Measurements from ENCODE around the gene USP17L25. TPM values are rescaled to one million over a fixed set of nuclear protein-coding genes. Genes with fewer than 3 reads are reported as not detected.
"Not testable (repeated sequence)": the region's sequence is repeated elsewhere in the genome, so short reads cannot be mapped to it uniquely, and the experiment has no call there.

Gene USP17L25
- total RNA-seq = not detected
- long read RNA-seq, donor 1 = 0 reads
- long read RNA-seq, donor 2 = 0 reads

GRCh38 chr4:9329611-9330010 is at the start of gene USP17L25:
USP17L25 (plus strand) TSS chr4:9329911; CDS start chr4:9329911, 0 bp downstream.
- intact Hi-C loops (cut with DNase I); DNase-seq (ENCODE audit: low spot score): not testable (repeated sequence)

GRCh38 chr4:9324191-9324590 is 5.5 kb upstream of the USP17L25 start:
- intact Hi-C loops (cut with DNase I); DNase-seq (ENCODE audit: low spot score): not testable (repeated sequence)

GRCh38 chr4:9324865-9325264 is 4.8 kb upstream of the USP17L25 start, which contains the start of gene USP17L24:
USP17L24 (plus strand) TSS chr4:9325165; CDS start chr4:9325165, 0 bp downstream.
- DNase-seq (ENCODE audit: low spot score); intact Hi-C loops (cut with DNase I): not testable (repeated sequence)

GRCh38 chr4:9334358-9334757 is 4.6 kb downstream of the USP17L25 start, which contains the start of gene USP17L26:
USP17L26 (plus strand) TSS chr4:9334658; CDS start chr4:9334658, 0 bp downstream.
- DNase-seq (ENCODE audit: low spot score); intact Hi-C loops (cut with DNase I): not testable (repeated sequence)

GRCh38 chr4:9339103-9339502 is 9.4 kb downstream of the USP17L25 start, which contains the start of gene USP17L5:
USP17L5 (plus strand) TSS chr4:9339403; CDS start chr4:9339403, 0 bp downstream.
- DNase-seq (ENCODE audit: low spot score); intact Hi-C loops (cut with DNase I): not testable (repeated sequence)

GRCh38 chr4:9343848-9344247 is 14.1 kb downstream of the USP17L25 start, which contains the start of gene USP17L27:
USP17L27 (plus strand) TSS chr4:9344148; CDS start chr4:9344148, 0 bp downstream.
- DNase-seq (ENCODE audit: low spot score); intact Hi-C loops (cut with DNase I): not testable (repeated sequence)

- intact Hi-C loops (cut with DNase I); DNase-seq (ENCODE audit: low spot score): not testable (repeated sequence)
Measured at GRCh38 chr4:9348593-9348992, 18.9 kb downstream of the USP17L25 start, which contains the start of gene USP17L28. USP17L28 (plus strand) TSS chr4:9348893; CDS start chr4:9348893, 0 bp downstream.

GRCh38 chr4:9350866-9351265 is 21.2 kb downstream of the USP17L25 start:
- intact Hi-C loops (cut with DNase I); DNase-seq (ENCODE audit: low spot score): not testable (repeated sequence)

GRCh38 chr4:9353338-9353737 is 23.6 kb downstream of the USP17L25 start, which contains the start of gene USP17L29:
USP17L29 (plus strand) TSS chr4:9353638; CDS start chr4:9353638, 0 bp downstream.
- intact Hi-C loops (cut with DNase I); DNase-seq (ENCODE audit: low spot score): not testable (repeated sequence)

GRCh38 chr4:9362829-9363228 is 33.1 kb downstream of the USP17L25 start, which contains the start of gene USP17L30:
USP17L30 (plus strand) TSS chr4:9363129; CDS start chr4:9363129, 0 bp downstream.
- DNase-seq (ENCODE audit: low spot score); intact Hi-C loops (cut with DNase I): not testable (repeated sequence)

GRCh38 chr4:9379881-9380280 is 50.2 kb downstream of the USP17L25 start:
- DNase-seq (ENCODE audit: low spot score); intact Hi-C loops (cut with DNase I): not testable (repeated sequence)

Other genes starting within 250 kb of the USP17L25 start
- not detected for gene FAM90A26, start 159.5 kb upstream of the USP17L25 start, total RNA-seq
- gene USP17L10, start 119.3 kb upstream of the USP17L25 start, total RNA-seq = not detected
- not detected for gene USP17L11, start 114.5 kb upstream of the USP17L25 start, total RNA-seq
- gene USP17L12, start 109.8 kb upstream of the USP17L25 start, total RNA-seq = not detected
- gene USP17L13, start 105.0 kb upstream of the USP17L25 start, total RNA-seq = not detected
- gene USP17L15, start 95.5 kb upstream of the USP17L25 start, total RNA-seq = under 1 TPM in 1 of 2 donors, not detected in 1; 0.14 TPM
- gene USP17L17, start 86.0 kb upstream of the USP17L25 start, total RNA-seq = not detected
- not detected for gene USP17L18, start 81.3 kb upstream of the USP17L25 start, total RNA-seq
- gene USP17L19, start 76.5 kb upstream of the USP17L25 start, total RNA-seq = not detected
- not detected for gene USP17L20, start 71.8 kb upstream of the USP17L25 start, total RNA-seq
- gene USP17L21, start 67.0 kb upstream of the USP17L25 start, total RNA-seq = not detected
- gene USP17L22, start 62.3 kb upstream of the USP17L25 start, total RNA-seq = not detected
- gene USP17L24, start 4.7 kb upstream of the USP17L25 start, total RNA-seq = not detected
- not detected for gene USP17L26, start 4.7 kb downstream of the USP17L25 start, total RNA-seq
- gene USP17L5, start 9.5 kb downstream of the USP17L25 start, total RNA-seq = not detected
- gene USP17L27, start 14.2 kb downstream of the USP17L25 start, total RNA-seq = not detected
- not detected for gene USP17L28, start 19.0 kb downstream of the USP17L25 start, total RNA-seq
- not detected for gene USP17L29, start 23.7 kb downstream of the USP17L25 start, total RNA-seq
- not detected for gene USP17L30, start 33.2 kb downstream of the USP17L25 start, total RNA-seq
- not detected for gene DEFB131A, start 114.5 kb downstream of the USP17L25 start, total RNA-seq

All from posterior vena cava (tissue), 2 donors.